Muscle of leg (tissue), 11 donors: ENCODE results near the gene GSPT1. TPM values are rescaled to one million over a fixed set of nuclear protein-coding genes. Genes with fewer than 3 reads are reported as not detected.
"Not testable (repeated sequence)": the region's sequence is repeated elsewhere in the genome, so short reads cannot be mapped to it uniquely, and the experiment has no call there.

ENCODE experiments used
- DNase-seq: peaks from one replicate; pipeline ENCODE4 v3.0.0; 2013
- H3K27ac ChIP-seq: one replicate; pipeline ENCODE4 v1.5.1; 2013; ENCODE audit warnings: mild to moderate bottlenecking, low read length, control low read depth
- H3K27me3 ChIP-seq: one replicate; pipeline ENCODE4 v1.6.1; 2013; ENCODE audit warnings: low read length; ENCODE audit not compliant: control insufficient read depth, insufficient read depth
- H3K36me3 ChIP-seq: one replicate; pipeline ENCODE4 v1.6.1; 2013; ENCODE audit warnings: low read length; ENCODE audit not compliant: control insufficient read depth, insufficient read depth
- H3K4me1 ChIP-seq: one replicate; pipeline ENCODE4 v1.6.1; 2013; ENCODE audit warnings: low read length; ENCODE audit not compliant: control insufficient read depth, insufficient read depth
- H3K4me3 ChIP-seq: one replicate; pipeline ENCODE4 v1.5.1; 2013; ENCODE audit warnings: low read length, control low read depth
- H3K9me3 ChIP-seq: replicated peaks from 2 replicates; pipeline ENCODE4 v1.6.1; 2013; ENCODE audit warnings: low read depth, low read length; ENCODE audit not compliant: control insufficient read depth
- WGBS: methylation state at CpG from one replicate; pipeline ENCODE4 v1.1.5; 2013; ENCODE audit warnings: missing lambda C conversion rate; ENCODE audit not compliant: insufficient coverage; 5-methylcytosine and 5-hydroxymethylcytosine counted together
- polyA plus RNA-seq, 8 donors: library from polyadenylated mRNA; unstranded; fragments of 120-200 nt; gene quantifications; one replicate each; pipeline versions ENCODE4 v1.2.1 to v1.2.3, GENCODE V29; 2013; ENCODE audit warnings: inconsistent platforms in 1 of 8, low replicate concordance in 1 of 8; ENCODE audit not compliant: insufficient read length in 8 of 8, insufficient read depth in 1 of 8
- total RNA-seq: library from RNA; stranded (reverse); fragments of 120-200 nt; gene quantifications from one replicate; pipeline ENCODE4 v1.2.4, GENCODE V29; 2013

GSPT1 gene
- total and polyA plus RNA-seq, 9 donors = 41.5 to 87.9 (median 80.6) TPM

GRCh38 chr16:11836650-11837244 lies 79.0 kb downstream of the GSPT1 start:
- Histone ChIP-seq H3K27ac (no peak overlapping the region), H3K27me3 (no peaks in the 10 kb centered on the region), H3K4me3 (no peak overlapping the region), H3K4me1 (no peaks in the 10 kb centered on the region), H3K9me3 (no peaks in the 10 kb centered on the region), H3K36me3 (peaks cover 51% of the 10 kb centered on the region)
- WGBS = no CpG with 5 or more reads among the region's 7 CpGs
- DNase-seq = no peak

GRCh38 chr16:11835891-11836649 lies 79.7 kb downstream of the GSPT1 start:
- H3K27ac ChIP-seq = no peak overlapping the region
- WGBS = 21% methylated on average over 6 of the region's 9 CpGs
- no peak overlapping the region for H3K4me3 ChIP-seq
- H3K4me1 ChIP-seq = no peaks in the 10 kb centered on the region
- peaks cover 44% of the 10 kb centered on the region for H3K36me3 ChIP-seq
- H3K27me3 ChIP-seq = no peaks in the 10 kb centered on the region
- no peaks in the 10 kb centered on the region for H3K9me3 ChIP-seq
- DNase-seq = no peak

GRCh38 chr16:11835309-11835708 lies 80.4 kb downstream of the GSPT1 start:
- Histone ChIP-seq H3K4me1 (no peaks in the 10 kb centered on the region), H3K9me3 (no peaks in the 10 kb centered on the region), H3K4me3 (no peak overlapping the region), H3K27me3 (no peaks in the 10 kb centered on the region), H3K27ac (no peak overlapping the region), H3K36me3 (peaks cover 37% of the 10 kb centered on the region)
- WGBS = 64% methylated on average over 1 of the region's 4 CpGs
- no peak for DNase-seq

- no peak for DNase-seq
- Histone ChIP-seq H3K36me3 (peaks cover 25% of the 10 kb centered on the region), H3K27me3 (no peaks in the 10 kb centered on the region), H3K9me3 (no peaks in the 10 kb centered on the region), H3K4me3 (no peak overlapping the region), H3K4me1 (no peaks in the 10 kb centered on the region), H3K27ac (no peak overlapping the region)
- no CpG with 5 or more reads among the region's 6 CpGs for WGBS
Measured at GRCh38 chr16:11833951-11834695, 81.6 kb downstream of the GSPT1 start.

- Histone ChIP-seq H3K4me3 (no peak overlapping the region), H3K27me3 (no peaks in the 10 kb centered on the region), H3K27ac (no peak overlapping the region), H3K9me3 (no peaks in the 10 kb centered on the region), H3K36me3 (no peaks in the 10 kb centered on the region), H3K4me1 (no peaks in the 10 kb centered on the region)
- WGBS = 76% methylated on average over 4 of the region's 5 CpGs
- no peak for DNase-seq
Measured at GRCh38 chr16:11828696-11829095, 87.1 kb downstream of the GSPT1 start.

- not testable (repeated sequence) for H3K27ac ChIP-seq, DNase-seq, H3K9me3 ChIP-seq, H3K4me3 ChIP-seq, H3K27me3 ChIP-seq, H3K4me1 ChIP-seq, H3K36me3 ChIP-seq
- WGBS = 60% methylated on average over 1 of the region's 13 CpGs
Measured at GRCh38 chr16:11825520-11826165, 90.1 kb downstream of the GSPT1 start.

GRCh38 chr16:11824362-11824761 lies 91.4 kb downstream of the GSPT1 start:
- Histone ChIP-seq H3K4me1 (no peaks in the 10 kb centered on the region), H3K27me3 (no peaks in the 10 kb centered on the region), H3K4me3 (no peak overlapping the region), H3K36me3 (no peaks in the 10 kb centered on the region), H3K9me3 (no peaks in the 10 kb centered on the region), H3K27ac (no peak overlapping the region)
- no CpG with 5 or more reads among the region's 5 CpGs for WGBS
- DNase-seq = peak; percentile 43

GRCh38 chr16:11823645-11824044 lies 92.1 kb downstream of the GSPT1 start:
- not testable (repeated sequence) for H3K27me3 ChIP-seq, H3K36me3 ChIP-seq, H3K27ac ChIP-seq, H3K9me3 ChIP-seq, H3K4me1 ChIP-seq, H3K4me3 ChIP-seq, DNase-seq
- 94% methylated on average over 5 of the region's 5 CpGs for WGBS

GRCh38 chr16:11819798-11820197 lies 96.0 kb downstream of the GSPT1 start:
- WGBS = 62% methylated on average over 8 of the region's 10 CpGs
- Histone ChIP-seq H3K4me1 (no peaks in the 10 kb centered on the region), H3K27me3 (no peaks in the 10 kb centered on the region), H3K36me3 (no peaks in the 10 kb centered on the region), H3K27ac (no peak overlapping the region), H3K9me3 (no peaks in the 10 kb centered on the region), H3K4me3 (no peak overlapping the region)
- no peak for DNase-seq

- not testable (repeated sequence) for H3K27ac ChIP-seq, DNase-seq, H3K4me1 ChIP-seq, H3K36me3 ChIP-seq, H3K4me3 ChIP-seq, H3K27me3 ChIP-seq, H3K9me3 ChIP-seq
- 92% methylated on average over 5 of the region's 13 CpGs for WGBS
Measured at GRCh38 chr16:11818970-11819369, 96.8 kb downstream of the GSPT1 start.
